NCI-H2081 (cell line): ENCODE measurements around the gene GLIPR1L2.
"Not testable (repeated sequence)": the region's sequence is repeated elsewhere in the genome, so short reads cannot be mapped to it uniquely, and the experiment has no call there.

Experiments used
- DNase-seq, 2 experiments: peaks; one replicate each; lab custom pipeline; 2025; lab: John Stamatoyannopoulos, UW

The GLIPR1L2 gene

DNA sequence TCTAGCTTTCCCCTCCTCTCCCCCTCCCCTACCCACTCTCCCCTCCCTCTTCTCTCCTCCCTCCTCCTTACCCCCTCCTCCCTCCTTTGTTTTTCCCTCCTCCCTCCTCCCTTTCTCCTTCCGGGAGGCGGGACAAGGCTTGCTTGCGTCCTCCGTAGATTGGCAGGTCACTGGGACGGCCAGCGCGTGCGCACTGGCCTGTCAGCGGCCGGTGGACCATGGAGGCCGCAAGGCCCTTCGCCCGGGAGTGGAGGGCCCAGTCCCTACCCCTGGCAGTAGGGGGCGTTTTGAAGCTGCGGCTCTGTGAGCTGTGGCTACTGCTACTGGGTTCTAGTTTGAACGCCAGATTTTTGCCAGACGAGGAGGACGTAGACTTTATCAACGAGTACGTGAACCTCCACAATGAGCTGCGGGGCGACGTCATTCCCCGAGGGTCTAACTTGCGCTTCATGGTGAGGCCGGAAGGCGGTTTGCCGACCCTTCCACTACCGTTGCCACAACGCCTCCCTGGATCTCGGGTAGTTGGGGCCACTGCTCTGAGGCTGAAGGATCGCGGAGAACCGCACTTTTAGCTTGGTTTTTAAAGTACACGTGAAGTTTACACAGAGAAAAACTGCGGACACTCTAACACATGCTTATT, at the start of gene GLIPR1L2:
TSS of gene GLIPR1L2 (plus strand) at position 191 of the 640 bp plus-strand sequence. CDS start at position 219, 28 bp downstream.
- DNase-seq, result peak; percentile 98

DNA sequence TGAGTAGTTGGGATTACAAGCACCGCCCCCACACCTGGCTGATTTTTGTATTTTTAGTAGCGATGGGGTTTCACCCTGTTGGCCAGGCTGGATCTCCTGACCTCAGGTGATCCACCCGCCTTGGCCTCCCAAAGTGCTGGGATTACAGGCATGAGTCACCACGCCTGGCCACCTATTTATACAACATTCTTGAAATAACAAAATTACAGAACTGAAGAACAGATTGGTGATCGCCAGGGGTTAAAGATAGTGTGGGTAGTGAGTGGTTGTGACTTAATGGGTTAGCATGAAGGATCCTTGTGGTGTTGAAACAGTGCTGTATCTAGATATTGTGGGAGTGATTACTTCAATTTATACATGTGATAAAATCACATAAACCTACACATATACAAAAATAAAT, 49.0 kb upstream of the GLIPR1L2 start:
- DNase-seq, result no peak

GRCh38 chr12:75345531-75345930, 45.4 kb upstream of the GLIPR1L2 start:
- no peak for DNase-seq

- not testable (repeated sequence) for DNase-seq
Measured at GRCh38 chr12:75346215-75346614, 44.7 kb upstream of the GLIPR1L2 start.

DNA sequence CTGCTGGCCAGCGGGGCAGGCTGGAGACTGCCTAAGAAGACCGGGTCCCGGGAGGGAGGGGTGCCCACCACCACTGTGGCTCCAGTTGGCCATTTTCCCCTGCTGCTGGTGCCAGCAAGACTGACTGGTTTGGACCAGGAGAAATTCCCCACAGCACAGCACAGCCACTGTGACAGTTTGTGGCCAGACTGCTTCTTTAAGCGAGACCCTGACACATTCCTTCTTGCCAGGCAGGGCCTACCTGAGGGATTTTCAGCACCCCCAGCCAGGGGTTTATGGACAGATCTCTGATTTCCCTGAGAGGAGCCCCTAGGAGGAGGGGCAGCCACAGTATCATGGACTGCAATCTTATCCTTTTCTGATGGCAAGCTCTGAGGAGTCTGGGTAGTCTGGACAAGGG, 40.9 kb upstream of the GLIPR1L2 start:
- no peak for DNase-seq

- no peak for DNase-seq
Measured at GRCh38 chr12:75350413-75350812, 40.5 kb upstream of the GLIPR1L2 start.

DNA sequence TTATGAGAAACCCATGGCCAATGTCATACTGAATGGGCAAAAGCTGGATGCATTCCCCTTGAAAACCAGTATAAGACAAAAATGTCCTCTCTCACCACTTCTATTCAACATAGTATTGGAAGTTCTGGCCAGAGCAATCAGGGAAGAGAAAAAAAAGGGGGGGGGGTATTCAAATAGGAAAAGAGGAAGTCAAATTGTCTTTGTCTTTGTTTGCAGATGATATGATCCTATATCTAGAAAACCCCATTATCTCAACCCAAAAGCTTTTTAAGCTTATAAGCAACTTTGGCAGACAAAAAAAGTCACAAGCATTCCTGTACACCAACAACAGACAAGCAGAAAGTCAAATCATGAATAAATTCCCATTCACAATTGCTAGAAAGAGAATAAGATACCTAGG, 36.9 kb upstream of the GLIPR1L2 start:
- no peak for DNase-seq

DNA sequence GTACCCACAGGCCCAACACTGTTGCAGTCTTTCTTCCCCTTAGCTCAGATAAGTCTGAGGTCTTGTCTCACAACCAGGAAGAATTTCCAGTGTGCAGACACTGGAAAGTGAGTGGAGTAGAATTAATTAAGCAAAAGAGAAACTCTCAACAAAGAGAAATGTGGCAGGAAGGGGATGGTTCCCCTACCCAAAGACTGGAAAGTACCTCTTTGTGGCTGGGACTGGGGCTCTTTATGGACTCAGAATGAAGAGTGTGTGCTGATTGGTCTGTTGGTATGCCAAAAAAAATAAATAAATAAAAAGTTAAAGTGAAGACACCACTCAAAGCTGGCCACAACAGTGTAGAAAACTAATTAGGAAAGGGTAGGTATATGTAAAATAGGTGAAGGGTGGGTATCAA, 30.0 kb upstream of the GLIPR1L2 start:
- DNase-seq, result no peak

DNA sequence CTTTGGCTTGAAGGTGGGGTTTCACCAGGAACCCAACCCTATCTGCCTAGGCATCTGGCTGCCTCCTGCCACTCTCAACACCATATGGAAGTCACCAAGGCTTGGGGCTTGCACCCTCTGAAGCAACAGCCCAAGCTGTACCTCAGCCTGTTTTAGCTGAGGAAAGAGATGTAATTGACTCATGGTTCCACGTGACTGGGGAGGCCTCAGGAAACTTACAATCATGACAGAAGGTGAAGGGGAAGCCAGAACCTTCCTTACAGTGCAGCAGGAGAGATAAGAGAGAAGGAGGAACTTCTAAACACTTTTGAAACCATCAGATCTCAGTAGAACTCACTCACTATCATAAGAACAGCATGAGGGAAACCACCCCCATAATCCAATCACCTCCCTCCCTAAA, 29.5 kb upstream of the GLIPR1L2 start:
- DNase-seq, result no peak

GRCh38 chr12:75364919-75365318, 26.0 kb upstream of the GLIPR1L2 start:
- no peak for DNase-seq

- no peak for DNase-seq
Measured at GRCh38 chr12:75366629-75367028, 24.3 kb upstream of the GLIPR1L2 start.

DNA sequence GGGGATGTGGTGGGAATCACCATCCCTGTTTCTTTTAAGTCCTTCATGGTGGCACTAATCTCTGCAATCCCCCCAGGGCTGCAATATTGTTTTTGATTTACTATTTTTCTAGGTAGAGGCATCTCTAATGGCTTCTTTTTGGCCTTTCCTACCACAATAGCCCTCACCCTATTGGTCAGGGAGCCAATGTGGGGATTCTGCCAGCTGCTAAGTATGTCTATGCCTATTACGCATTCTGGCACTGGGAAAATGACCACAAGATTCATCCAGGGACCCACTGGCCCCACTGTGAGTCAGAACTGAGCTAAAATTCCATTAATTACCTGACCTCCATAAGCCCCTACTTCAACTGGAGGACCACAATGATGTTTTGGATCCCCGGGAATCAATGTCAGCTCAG, 15.9 kb upstream of the GLIPR1L2 start:
- no peak for DNase-seq

DNA sequence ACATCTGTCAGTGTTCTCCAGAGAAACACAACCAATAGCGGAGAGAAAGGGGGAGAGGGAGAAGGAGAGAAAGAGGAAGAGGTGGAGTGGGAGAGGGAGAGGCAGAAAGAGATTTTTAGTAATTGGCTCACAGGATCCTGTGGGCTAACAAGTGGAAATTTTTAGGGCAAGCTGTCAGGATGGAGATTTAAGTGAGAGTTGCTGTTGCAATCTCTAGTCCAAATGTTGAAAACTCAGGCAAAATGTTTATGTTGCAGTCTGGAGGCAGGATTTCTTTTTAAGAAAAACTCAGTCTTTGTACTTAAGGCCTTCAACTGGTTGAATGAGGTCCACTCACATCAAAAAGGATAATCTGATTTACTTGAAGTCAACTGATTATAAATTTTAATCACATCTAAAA, 12.5 kb upstream of the GLIPR1L2 start:
- DNase-seq, result no peak

- peak; percentile 23 to 68 for DNase-seq
Measured at GRCh38 chr12:75389061-75389460, 1.8 kb upstream of the GLIPR1L2 start.

GRCh38 chr12:75389706-75390105, 1.2 kb upstream of the GLIPR1L2 start:
- no peak for DNase-seq

DNA sequence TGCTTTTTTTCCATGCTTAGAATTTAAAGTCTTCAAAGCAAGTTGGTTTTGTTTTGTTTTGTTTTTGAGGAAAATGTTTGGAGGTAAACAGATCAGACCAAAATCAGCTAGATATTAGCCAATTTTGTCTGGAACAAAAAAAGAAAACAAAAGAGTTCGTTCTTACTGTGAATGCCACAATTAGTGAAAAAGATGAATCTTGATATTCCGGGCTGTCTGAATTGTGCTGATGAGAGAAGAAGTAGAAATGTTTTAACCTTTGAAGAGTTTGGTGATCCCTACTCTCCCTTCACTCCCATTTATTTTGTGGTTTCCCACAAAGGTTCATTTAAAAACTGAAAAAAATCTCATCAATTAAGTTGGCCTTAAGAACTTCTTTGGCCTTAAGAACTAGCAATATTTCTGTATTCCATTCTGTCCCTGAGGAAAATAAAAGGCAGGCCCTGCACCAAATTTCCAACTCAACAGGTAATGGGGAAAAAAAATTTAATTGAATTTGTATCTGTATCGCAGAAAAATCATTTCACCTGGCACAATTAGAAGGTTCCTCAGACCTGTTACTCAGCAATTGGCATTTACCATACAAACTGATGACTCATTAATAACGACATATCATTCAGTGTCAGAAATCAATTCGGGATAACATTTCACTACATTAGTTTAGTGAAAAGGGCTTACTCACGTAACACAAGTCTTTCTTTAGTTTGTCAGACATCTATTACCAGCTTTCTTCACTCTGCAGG, 562 bp upstream of the GLIPR1L2 start:
- DNase-seq, result no peak

- DNase-seq, result no peak
Measured at GRCh38 chr12:75404231-75404630, 13.3 kb downstream of the GLIPR1L2 start.

GRCh38 chr12:75407683-75408082, 16.8 kb downstream of the GLIPR1L2 start:
- DNase-seq, result no peak

DNA sequence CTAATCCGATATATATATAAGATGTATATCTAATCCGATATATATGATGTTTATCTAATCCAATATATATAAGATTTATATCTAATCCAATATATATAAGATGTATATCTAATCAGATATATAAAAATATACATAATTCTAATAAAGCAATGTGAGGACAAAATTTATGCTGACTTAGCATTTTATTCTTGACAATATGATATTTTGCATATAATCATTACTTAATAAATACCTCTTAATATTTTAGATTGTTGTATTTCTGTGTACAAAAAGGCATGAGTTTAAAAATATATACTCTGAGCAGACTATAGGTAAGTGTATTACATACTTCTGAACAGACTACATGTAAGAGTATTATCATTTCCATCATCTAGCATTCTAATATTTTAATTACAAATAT, 18.9 kb downstream of the GLIPR1L2 start:
- no peak for DNase-seq

DNA sequence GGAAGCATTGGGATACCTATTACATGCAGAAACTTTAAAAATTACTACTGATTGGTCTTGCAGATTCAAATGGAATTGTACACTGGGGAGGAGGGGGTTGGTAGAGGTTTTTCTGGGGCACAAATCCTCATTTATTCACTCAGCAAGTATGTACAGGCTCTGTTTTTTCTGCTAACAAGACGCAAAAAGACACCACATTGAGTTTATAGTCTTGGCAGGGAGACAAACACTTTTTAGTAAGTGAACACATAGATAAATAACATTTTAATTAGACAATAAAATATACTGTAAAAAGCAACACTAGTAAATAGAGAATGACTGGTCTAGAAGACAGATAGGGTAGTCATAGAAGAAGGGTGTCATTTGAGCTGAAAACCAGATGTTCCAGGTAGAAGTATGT, 23.8 kb downstream of the GLIPR1L2 start:
- DNase-seq, result no peak

DNA sequence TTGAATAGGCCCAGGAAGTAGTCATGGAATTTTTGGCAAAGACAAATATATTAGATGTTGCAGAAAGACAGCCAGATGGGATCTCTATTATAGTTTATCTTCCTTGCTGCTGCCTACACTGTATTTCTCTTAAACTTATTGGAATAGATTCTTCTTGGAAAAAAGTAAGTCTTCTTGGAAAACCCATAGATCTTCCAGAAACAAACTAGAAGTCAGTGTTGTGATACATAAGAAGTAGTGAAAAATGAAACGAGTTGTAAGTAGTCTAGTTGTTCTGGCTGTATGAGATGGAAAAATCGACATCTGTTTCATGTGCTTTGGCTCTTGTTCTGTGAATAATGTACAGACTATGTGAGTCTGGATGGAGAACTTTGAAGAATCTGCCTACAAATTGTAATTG, 29.0 kb downstream of the GLIPR1L2 start:
- no peak for DNase-seq

DNA sequence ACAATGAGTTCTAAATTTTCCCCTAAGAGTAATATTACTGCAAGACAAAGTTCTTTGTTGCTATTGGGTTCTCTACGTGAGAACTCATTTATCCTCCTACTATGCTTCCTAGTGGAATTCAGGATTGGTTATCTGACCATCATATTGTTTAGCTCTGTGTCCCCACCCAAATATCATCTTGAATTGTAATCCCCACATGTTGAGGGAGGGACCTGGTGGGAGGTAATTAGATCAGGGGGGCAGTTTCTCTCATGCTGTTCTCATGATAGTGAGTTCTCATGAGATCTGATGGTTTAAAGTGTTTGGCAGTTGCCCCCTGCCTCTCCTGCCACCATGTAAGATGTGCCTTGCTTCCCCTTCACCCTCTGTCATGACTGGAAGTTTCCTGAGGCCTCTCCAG, 36.6 kb downstream of the GLIPR1L2 start:
- DNase-seq, result no peak

GRCh38 chr12:75428767-75429166, 37.9 kb downstream of the GLIPR1L2 start:
- no peak for DNase-seq

DNA sequence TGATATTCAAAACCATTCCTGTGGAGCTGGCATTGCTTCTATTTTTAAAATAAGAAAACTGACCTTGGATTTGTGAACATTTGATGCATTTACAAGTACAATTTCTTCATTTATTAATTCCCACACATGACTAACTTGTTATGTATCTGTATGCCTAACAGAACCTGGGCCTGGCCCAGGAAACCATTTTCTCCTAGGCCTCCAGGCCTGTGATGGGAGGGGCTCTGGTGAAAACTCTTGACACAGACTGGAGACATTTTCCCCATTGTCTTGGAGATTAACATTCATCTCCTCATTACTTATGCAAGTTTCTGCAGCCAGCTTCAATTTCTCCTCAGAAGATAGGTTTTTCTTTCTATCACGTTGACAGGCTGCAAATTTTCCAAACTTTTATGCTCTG, 42.0 kb downstream of the GLIPR1L2 start:
- no peak for DNase-seq
